Activated naive CD4-positive, alpha-beta T cell treated with anti-CD3 and anti-CD28 coated beads, Interleukin-2, amount 10 ng/mL, durations not matched to agents 7 days and 5 days (primary cell): ENCODE measurements around the gene WDR76.

Source experiments
- CTCF ChIA-PET: fragments of 350-600 bp; sonication (Branson Sonifier 250); formaldehyde crosslinking; loops from one replicate; lab custom pipeline; 2021; ENCODE audit warnings: antibody characterized with exemption; lab: Charles Lee
- DNase-seq: peaks from one replicate; pipeline ENCODE4 v3.0.0-alpha.2; 2020
- H3K27ac Mint-ChIP-seq: one replicate; pipeline ENCODE4 v1.8.0; 2021; ENCODE audit warnings: mild to moderate bottlenecking, moderate library complexity, mixed read lengths
- H3K27me3 Mint-ChIP-seq: one replicate; pipeline ENCODE4 v1.8.0; 2021; ENCODE audit warnings: mild to moderate bottlenecking, mixed read lengths
- H3K36me3 Mint-ChIP-seq: one replicate; pipeline ENCODE4 v1.8.0; 2021; ENCODE audit warnings: mixed read lengths
- H3K4me1 Mint-ChIP-seq: one replicate; pipeline ENCODE4 v1.8.0; 2021; ENCODE audit warnings: mixed read lengths
- H3K4me3 Mint-ChIP-seq: one replicate; pipeline ENCODE4 v1.8.0; 2021; ENCODE audit warnings: mild to moderate bottlenecking, moderate library complexity, mixed read lengths
- H3K9me3 Mint-ChIP-seq: one replicate; pipeline ENCODE4 v1.8.0; 2021; ENCODE audit warnings: mixed read lengths

Gene WDR76

GRCh38 chr15:43898891-43899290 lies 72.1 kb downstream of the WDR76 start:
- no peak for DNase-seq
- H3K9me3 Mint-ChIP-seq: no peaks in the 10 kb centered on the region
- CTCF ChIA-PET: interaction anchor here (1.7 kb wide), 1 partner anchor 167 kb away, joined by 7 read pairs; no protein-coding TSS in a partner anchor
- H3K4me1 Mint-ChIP-seq: peaks cover 1% of the 10 kb centered on the region
- H3K27ac Mint-ChIP-seq: no peak overlapping the region
- no peaks in the 10 kb centered on the region for H3K27me3 Mint-ChIP-seq
- H3K36me3 Mint-ChIP-seq: no peaks in the 10 kb centered on the region
- H3K4me3 Mint-ChIP-seq: no peak overlapping the region

- Mint-ChIP-seq H3K36me3 (no peaks in the 10 kb centered on the region), H3K27me3 (no peaks in the 10 kb centered on the region), H3K4me1 (peaks cover 2% of the 10 kb centered on the region), H3K4me3 (no peak overlapping the region), H3K27ac (no peak overlapping the region), H3K9me3 (no peaks in the 10 kb centered on the region)
- CTCF ChIA-PET: interaction anchor here (0.7 to 1.7 kb wide), 2 partner anchors 9 to 166 kb away, joined by 3 to 7 read pairs; no protein-coding TSS in a partner anchor
- no peak for DNase-seq
Measured at GRCh38 chr15:43899928-43900327, 73.1 kb downstream of the WDR76 start.

- Mint-ChIP-seq H3K27ac (no peak overlapping the region), H3K36me3 (no peaks in the 10 kb centered on the region), H3K9me3 (no peaks in the 10 kb centered on the region), H3K27me3 (no peaks in the 10 kb centered on the region), H3K4me3 (no peak overlapping the region), H3K4me1 (peaks cover 2% of the 10 kb centered on the region)
- CTCF ChIA-PET: interaction anchor here (1.3 to 4.1 kb wide), 2 partner anchors 10 to 164 kb away, joined by 3 to 62 read pairs; no protein-coding TSS in a partner anchor
- DNase-seq: no peak
Measured at GRCh38 chr15:43900996-43901395, 74.2 kb downstream of the WDR76 start.

DNA sequence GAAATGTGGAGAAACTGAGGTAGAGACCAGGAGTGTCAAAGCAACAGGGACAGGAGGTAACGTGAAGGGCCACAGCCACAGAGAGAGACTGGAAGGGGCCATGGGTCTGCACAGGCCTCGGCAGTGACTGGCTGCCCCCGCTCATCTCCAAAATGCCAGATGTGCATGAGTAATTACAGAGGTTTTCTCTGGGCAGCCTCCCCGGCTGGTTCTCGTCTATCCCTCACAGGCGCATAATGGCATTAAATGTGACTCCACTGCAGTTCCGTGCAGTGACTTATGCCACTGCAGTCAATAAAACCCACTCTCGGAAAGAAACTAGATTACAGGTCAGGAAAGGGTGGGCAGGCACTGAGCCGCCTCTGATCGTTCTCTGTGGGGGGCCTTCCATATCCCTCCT lies 74.7 kb downstream of the WDR76 start:
- H3K4me1 Mint-ChIP-seq: peaks cover 2% of the 10 kb centered on the region
- CTCF ChIA-PET: interaction anchor here (1.3 to 4.1 kb wide), 3 partner anchors 10 to 169 kb away, joined by 3 to 62 read pairs (median 3); no protein-coding TSS in a partner anchor
- DNase-seq: no peak
- no peak overlapping the region for H3K27ac Mint-ChIP-seq
- no peaks in the 10 kb centered on the region for H3K9me3 Mint-ChIP-seq
- H3K27me3 Mint-ChIP-seq: no peaks in the 10 kb centered on the region
- no peak overlapping the region for H3K4me3 Mint-ChIP-seq
- H3K36me3 Mint-ChIP-seq: no peaks in the 10 kb centered on the region

- Mint-ChIP-seq H3K4me1 (peaks cover 2% of the 10 kb centered on the region), H3K9me3 (no peaks in the 10 kb centered on the region), H3K27ac (no peak overlapping the region), H3K4me3 (no peak overlapping the region), H3K27me3 (no peaks in the 10 kb centered on the region), H3K36me3 (no peaks in the 10 kb centered on the region)
- CTCF ChIA-PET: interaction anchor here (0.6 to 4.1 kb wide), 16 partner anchors 12 to 600 kb away, joined by 3 to 62 read pairs (median 4); no protein-coding TSS in a partner anchor
- DNase-seq: peak; percentile 69
Measured at GRCh38 chr15:43903864-43904290, 77.1 kb downstream of the WDR76 start.

- Mint-ChIP-seq H3K27ac (no peak overlapping the region), H3K27me3 (no peaks in the 10 kb centered on the region), H3K9me3 (no peaks in the 10 kb centered on the region), H3K4me3 (no peak overlapping the region), H3K4me1 (peaks cover 2% of the 10 kb centered on the region), H3K36me3 (no peaks in the 10 kb centered on the region)
- CTCF ChIA-PET: interaction anchor here (1.8 kb wide), 1 partner anchor 160 kb away, joined by 6 read pairs; no protein-coding TSS in a partner anchor
- no peak for DNase-seq
Measured at GRCh38 chr15:43905755-43906154, 79.0 kb downstream of the WDR76 start.

GRCh38 chr15:43908516-43909050 lies 81.8 kb downstream of the WDR76 start:
- no peaks in the 10 kb centered on the region for H3K27me3 Mint-ChIP-seq
- H3K9me3 Mint-ChIP-seq: no peaks in the 10 kb centered on the region

GRCh38 chr15:43911235-43911781 lies 84.5 kb downstream of the WDR76 start:
- no peaks in the 10 kb centered on the region for H3K4me1 Mint-ChIP-seq
- no peaks in the 10 kb centered on the region for H3K36me3 Mint-ChIP-seq
- no peak overlapping the region for H3K27ac Mint-ChIP-seq
- H3K27me3 Mint-ChIP-seq: no peaks in the 10 kb centered on the region
- no peak for DNase-seq
- CTCF ChIA-PET: interaction anchor here (1.1 kb wide), 1 partner anchor 155 kb away, joined by 4 read pairs; no protein-coding TSS in a partner anchor
- no peak overlapping the region for H3K4me3 Mint-ChIP-seq
- no peaks in the 10 kb centered on the region for H3K9me3 Mint-ChIP-seq

More at GRCh38 chr15:43908516-43909050, 81.8 kb downstream of the WDR76 start:
- Mint-ChIP-seq H3K36me3 (no peaks in the 10 kb centered on the region), H3K4me3 (no peak overlapping the region), H3K4me1 (peaks cover 2% of the 10 kb centered on the region), H3K27ac (no peak overlapping the region)
- no peak for DNase-seq
- CTCF ChIA-PET: no interaction called here

GRCh38 chr15:43912208-43912607 lies 85.4 kb downstream of the WDR76 start:
- Mint-ChIP-seq H3K36me3 (no peaks in the 10 kb centered on the region), H3K27ac (no peak overlapping the region), H3K4me1 (no peaks in the 10 kb centered on the region), H3K4me3 (no peak overlapping the region), H3K9me3 (no peaks in the 10 kb centered on the region), H3K27me3 (no peaks in the 10 kb centered on the region)
- CTCF ChIA-PET: no interaction called here
- DNase-seq: no peak

GRCh38 chr15:43913026-43913780 lies 86.4 kb downstream of the WDR76 start:
- DNase-seq: no peak
- Mint-ChIP-seq H3K4me1 (no peaks in the 10 kb centered on the region), H3K36me3 (no peaks in the 10 kb centered on the region), H3K9me3 (no peaks in the 10 kb centered on the region), H3K27me3 (no peaks in the 10 kb centered on the region), H3K4me3 (no peak overlapping the region), H3K27ac (peak overlapping the region; percentile 20)
- CTCF ChIA-PET: no interaction called here

- Mint-ChIP-seq H3K27ac (no peak overlapping the region), H3K9me3 (no peaks in the 10 kb centered on the region), H3K4me3 (no peak overlapping the region), H3K27me3 (no peaks in the 10 kb centered on the region), H3K36me3 (no peaks in the 10 kb centered on the region), H3K4me1 (no peaks in the 10 kb centered on the region)
- CTCF ChIA-PET: no interaction called here
- no peak for DNase-seq
Measured at GRCh38 chr15:43913941-43914340, 87.1 kb downstream of the WDR76 start.

DNA sequence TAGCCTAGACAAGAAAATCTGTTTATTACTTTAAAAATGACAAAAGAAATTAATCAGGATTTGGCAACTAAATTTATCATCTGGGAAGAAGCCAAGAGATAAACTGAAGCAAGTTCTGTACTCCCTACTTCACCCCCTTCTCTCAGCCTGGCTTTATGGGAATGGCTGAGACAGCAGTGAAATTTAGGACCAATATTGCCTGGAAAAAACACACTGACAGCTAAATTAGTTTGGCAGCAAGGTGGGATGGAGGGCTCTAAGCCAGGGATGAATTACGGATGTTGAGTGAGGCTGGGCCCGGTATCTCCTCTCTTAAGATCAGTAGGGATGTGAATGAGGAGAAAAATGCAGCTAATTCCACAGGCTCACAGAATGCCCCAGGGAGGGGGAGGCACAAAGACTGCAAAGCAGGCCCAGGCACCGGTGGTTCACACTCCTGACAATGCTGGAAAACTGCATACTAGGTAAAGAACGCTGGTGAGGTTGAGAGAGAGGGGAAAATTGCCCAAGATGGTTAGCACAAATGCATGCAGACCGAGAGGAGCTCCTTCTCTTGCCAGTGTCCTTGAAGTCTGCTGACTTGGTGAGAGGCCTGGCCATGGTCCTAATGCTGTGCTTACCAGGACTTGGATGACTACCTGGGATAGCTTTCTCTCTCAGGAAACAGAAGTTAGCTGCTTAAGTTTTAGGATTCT lies 89.0 kb downstream of the WDR76 start:
- H3K4me3 Mint-ChIP-seq: no peak overlapping the region
- H3K27me3 Mint-ChIP-seq: no peaks in the 10 kb centered on the region
- no peaks in the 10 kb centered on the region for H3K36me3 Mint-ChIP-seq
- CTCF ChIA-PET: interaction anchor here (1.2 to 2.5 kb wide), 2 partner anchors 12 to 150 kb away, joined by 3 to 13 read pairs; no protein-coding TSS in a partner anchor
- H3K9me3 Mint-ChIP-seq: no peaks in the 10 kb centered on the region
- DNase-seq: no peak
- no peaks in the 10 kb centered on the region for H3K4me1 Mint-ChIP-seq
- H3K27ac Mint-ChIP-seq: no peak overlapping the region

- no peaks in the 10 kb centered on the region for H3K36me3 Mint-ChIP-seq
Measured at GRCh38 chr15:43916326-43916660, 89.5 kb downstream of the WDR76 start.

More at GRCh38 chr15:43916326-43916660, 89.5 kb downstream of the WDR76 start:
- Mint-ChIP-seq H3K9me3 (no peaks in the 10 kb centered on the region), H3K27ac (no peak overlapping the region), H3K4me3 (no peak overlapping the region), H3K4me1 (no peaks in the 10 kb centered on the region), H3K27me3 (no peaks in the 10 kb centered on the region)
- CTCF ChIA-PET: interaction anchor here (2.5 kb wide), 1 partner anchor 13 kb away, joined by 13 read pairs; no protein-coding TSS in a partner anchor
- DNase-seq: no peak
